Ishikawa (cell line): Measurements from ENCODE around the gene MBNL1.

Source experiments
- CEBPB ChIP-seq: IDR thresholded peaks from 2 replicates; pipeline ENCODE4 v1.6.1; 2012
- CREB1 ChIP-seq: IDR thresholded peaks from 2 replicates; pipeline ENCODE4 v1.6.1; 2012; ENCODE audit warnings: low read depth
- EGR1 ChIP-seq: IDR thresholded peaks from 2 replicates; pipeline ENCODE4 v1.6.1; 2012
- EP300 ChIP-seq: IDR thresholded peaks from 2 replicates; pipeline ENCODE4 v1.6.1; 2012; ENCODE audit warnings: borderline replicate concordance
- FOXM1 ChIP-seq: IDR thresholded peaks from 2 replicates; pipeline ENCODE4 v1.6.1; 2012; ENCODE audit warnings: low read depth, borderline replicate concordance
- NFIC ChIP-seq: IDR thresholded peaks from 2 replicates; pipeline ENCODE4 v1.6.1; 2012
- RAD21 ChIP-seq: IDR thresholded peaks from 2 replicates; pipeline ENCODE4 v1.6.1; 2012; ENCODE audit warnings: low read depth
- TAF1 ChIP-seq: IDR thresholded peaks from 2 replicates; pipeline ENCODE4 v1.6.1; 2012; ENCODE audit warnings: low read depth, mild to moderate bottlenecking
- TCF12 ChIP-seq: IDR thresholded peaks from 2 replicates; pipeline ENCODE4 v1.6.1; 2012; ENCODE audit warnings: low read depth
- TEAD4 ChIP-seq: IDR thresholded peaks from 2 replicates; pipeline ENCODE4 v1.6.1; 2012
- YY1 ChIP-seq: IDR thresholded peaks from 2 replicates; pipeline ENCODE4 v1.6.1; 2012; ENCODE audit warnings: low read depth
- ZBTB7A ChIP-seq: IDR thresholded peaks from 2 replicates; pipeline ENCODE4 v1.6.1; 2012; ENCODE audit warnings: low read depth
- TF ChIP-seq, protein P1 (sequence below): IDR thresholded peaks from 2 replicates; pipeline ENCODE4 v1.6.1; 2012
- TF ChIP-seq, protein P2 (sequence below): IDR thresholded peaks from 2 replicates; pipeline ENCODE4 v1.6.1; 2012
- TF ChIP-seq, protein P3 (sequence below): IDR thresholded peaks from 2 replicates; pipeline ENCODE4 v1.6.1; 2012; ENCODE audit warnings: low read depth, mild to moderate bottlenecking

The MBNL1 gene

DNA sequence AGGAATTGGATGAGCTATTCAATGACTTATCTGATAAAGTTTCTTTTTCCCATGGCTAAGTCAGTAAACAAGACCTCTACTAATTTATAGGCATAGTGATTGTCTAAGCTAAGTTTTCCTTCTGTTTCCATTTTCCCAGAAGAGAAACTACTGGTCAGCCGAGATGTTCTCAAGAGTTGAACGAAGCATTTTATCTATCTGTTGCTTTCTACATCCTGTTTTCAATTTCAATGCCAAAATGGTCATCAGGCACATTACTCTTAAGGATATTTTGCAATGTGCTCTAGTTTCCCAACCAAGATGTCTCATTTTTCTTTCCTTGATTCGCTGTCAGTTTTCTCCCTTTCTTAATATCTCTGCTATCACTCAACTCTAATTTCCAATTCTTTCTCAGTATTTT, 228.7 kb downstream of the MBNL1 start:
- TF ChIP-seq, protein P1, sequence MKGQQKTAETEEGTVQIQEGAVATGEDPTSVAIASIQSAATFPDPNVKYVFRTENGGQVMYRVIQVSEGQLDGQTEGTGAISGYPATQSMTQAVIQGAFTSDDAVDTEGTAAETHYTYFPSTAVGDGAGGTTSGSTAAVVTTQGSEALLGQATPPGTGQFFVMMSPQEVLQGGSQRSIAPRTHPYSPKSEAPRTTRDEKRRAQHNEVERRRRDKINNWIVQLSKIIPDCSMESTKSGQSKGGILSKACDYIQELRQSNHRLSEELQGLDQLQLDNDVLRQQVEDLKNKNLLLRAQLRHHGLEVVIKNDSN: no peak
- no peak for TF ChIP-seq YY1
- no peak for TF ChIP-seq EGR1
- no peak for TF ChIP-seq TEAD4
- TF ChIP-seq, protein P2, sequence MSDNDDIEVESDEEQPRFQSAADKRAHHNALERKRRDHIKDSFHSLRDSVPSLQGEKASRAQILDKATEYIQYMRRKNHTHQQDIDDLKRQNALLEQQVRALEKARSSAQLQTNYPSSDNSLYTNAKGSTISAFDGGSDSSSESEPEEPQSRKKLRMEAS: no peak
- no peak for TF ChIP-seq EP300
- TF ChIP-seq CEBPB: no peak
- no peak for TF ChIP-seq ZBTB7A
- no peak for TF ChIP-seq FOXM1
- no peak for TF ChIP-seq TAF1
- no peak for TF ChIP-seq TCF12

DNA sequence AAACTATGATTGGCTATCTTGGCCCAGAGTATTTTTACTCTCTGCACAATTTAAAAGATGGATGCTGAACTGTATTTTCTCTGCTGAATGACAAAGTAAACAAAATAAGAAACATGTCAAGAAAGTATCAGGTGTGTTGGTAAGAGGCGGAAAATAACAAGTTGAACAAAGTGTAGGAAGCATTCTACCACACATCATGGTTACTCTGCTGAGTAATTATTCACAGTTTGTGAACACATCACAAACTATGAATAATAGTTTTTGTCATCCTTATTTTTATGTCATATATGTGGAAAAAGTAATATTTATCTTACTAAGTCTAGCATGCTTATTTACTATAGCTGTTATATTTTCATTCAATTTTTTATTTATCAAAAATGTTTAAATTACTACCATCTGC, 229.2 kb downstream of the MBNL1 start:
- TF ChIP-seq CREB1: no peak
- no peak for TF ChIP-seq TEAD4
- TF ChIP-seq, protein P3, sequence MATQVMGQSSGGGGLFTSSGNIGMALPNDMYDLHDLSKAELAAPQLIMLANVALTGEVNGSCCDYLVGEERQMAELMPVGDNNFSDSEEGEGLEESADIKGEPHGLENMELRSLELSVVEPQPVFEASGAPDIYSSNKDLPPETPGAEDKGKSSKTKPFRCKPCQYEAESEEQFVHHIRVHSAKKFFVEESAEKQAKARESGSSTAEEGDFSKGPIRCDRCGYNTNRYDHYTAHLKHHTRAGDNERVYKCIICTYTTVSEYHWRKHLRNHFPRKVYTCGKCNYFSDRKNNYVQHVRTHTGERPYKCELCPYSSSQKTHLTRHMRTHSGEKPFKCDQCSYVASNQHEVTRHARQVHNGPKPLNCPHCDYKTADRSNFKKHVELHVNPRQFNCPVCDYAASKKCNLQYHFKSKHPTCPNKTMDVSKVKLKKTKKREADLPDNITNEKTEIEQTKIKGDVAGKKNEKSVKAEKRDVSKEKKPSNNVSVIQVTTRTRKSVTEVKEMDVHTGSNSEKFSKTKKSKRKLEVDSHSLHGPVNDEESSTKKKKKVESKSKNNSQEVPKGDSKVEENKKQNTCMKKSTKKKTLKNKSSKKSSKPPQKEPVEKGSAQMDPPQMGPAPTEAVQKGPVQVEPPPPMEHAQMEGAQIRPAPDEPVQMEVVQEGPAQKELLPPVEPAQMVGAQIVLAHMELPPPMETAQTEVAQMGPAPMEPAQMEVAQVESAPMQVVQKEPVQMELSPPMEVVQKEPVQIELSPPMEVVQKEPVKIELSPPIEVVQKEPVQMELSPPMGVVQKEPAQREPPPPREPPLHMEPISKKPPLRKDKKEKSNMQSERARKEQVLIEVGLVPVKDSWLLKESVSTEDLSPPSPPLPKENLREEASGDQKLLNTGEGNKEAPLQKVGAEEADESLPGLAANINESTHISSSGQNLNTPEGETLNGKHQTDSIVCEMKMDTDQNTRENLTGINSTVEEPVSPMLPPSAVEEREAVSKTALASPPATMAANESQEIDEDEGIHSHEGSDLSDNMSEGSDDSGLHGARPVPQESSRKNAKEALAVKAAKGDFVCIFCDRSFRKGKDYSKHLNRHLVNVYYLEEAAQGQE: no peak
- no peak for TF ChIP-seq FOXM1
- no peak for TF ChIP-seq NFIC
- no peak for TF ChIP-seq EP300
- TF ChIP-seq TCF12: no peak

DNA sequence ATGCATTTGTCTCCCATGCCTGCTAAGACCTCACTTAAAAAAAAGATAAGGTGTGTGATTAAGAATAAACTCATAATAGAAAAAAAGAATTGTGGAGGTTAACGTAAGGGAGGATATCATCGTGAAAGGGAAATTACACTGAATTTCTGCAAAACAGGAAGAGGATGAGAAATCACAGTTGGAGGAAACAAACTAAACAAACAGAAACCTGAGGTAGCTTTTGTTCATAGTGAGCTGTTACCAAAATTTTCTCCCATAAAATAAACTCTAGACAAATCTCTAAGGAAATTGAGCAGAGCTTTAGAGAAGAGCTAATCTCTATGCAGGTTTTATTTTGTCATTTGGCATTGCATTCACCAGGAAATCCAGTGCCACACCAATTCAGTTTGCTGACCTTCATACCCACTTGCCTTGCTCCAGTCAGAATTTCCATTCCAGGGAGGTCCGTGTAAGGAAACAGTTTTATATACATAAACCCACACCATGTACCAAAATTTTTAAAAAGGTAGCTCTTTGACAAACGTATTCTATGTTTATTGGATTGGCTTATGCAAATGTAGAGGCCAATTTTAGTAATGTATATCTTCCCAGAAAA, 231.2 kb downstream of the MBNL1 start:
- TF ChIP-seq YY1 (no peak), RAD21 (no peak), NFIC (no peak), ZBTB7A (no peak)

DNA sequence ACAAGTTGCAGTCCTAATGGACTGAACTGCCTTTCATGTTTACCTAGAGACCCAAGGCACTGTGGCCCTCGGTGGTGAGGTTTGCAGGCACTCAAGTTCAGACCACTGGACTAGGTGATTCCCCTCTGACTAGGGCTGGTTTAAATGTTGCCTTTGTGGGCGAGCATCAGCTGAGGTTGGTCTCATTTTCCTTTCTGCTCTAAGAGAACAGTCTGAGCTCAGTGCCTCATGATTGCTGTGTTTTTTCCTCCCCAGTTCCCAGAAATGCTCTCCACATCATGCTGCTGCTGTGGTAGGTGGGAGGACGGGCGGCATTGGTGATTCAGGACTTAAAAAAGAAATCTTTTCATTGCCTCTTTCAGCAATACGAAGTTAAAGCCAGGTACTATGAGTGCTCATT, 237.2 kb downstream of the MBNL1 start:
- TF ChIP-seq CREB1 (no peak), FOXM1 (no peak), TCF12 (no peak), NFIC (no peak), ZBTB7A (no peak), TEAD4 (no peak), EGR1 (no peak), CEBPB (no peak), YY1 (no peak), RAD21 (no peak)
- TF ChIP-seq, protein P1: no peak
- TF ChIP-seq, protein P2: no peak

DNA sequence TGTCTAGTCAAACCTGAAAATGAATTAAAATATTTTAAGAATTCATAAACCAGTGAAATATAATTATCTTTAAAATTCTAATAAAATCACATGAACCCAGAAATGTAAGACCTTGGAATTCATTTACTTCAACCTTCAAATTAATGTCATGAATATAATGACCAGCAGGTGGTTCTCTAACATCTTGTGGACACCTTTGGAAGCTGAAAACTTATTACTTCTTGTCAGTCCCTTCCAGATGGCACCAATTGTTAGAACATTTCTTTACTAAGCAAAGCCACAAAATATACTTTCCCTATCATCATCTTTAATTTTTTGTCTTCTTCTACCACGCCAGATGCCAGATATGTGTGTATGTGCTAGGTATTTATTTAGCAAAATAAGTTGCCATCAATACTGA, 240.0 kb downstream of the MBNL1 start:
- no peak for TF ChIP-seq TCF12
- TF ChIP-seq RAD21: peak; percentile 18; the same call in 1 of the 2 replicates

DNA sequence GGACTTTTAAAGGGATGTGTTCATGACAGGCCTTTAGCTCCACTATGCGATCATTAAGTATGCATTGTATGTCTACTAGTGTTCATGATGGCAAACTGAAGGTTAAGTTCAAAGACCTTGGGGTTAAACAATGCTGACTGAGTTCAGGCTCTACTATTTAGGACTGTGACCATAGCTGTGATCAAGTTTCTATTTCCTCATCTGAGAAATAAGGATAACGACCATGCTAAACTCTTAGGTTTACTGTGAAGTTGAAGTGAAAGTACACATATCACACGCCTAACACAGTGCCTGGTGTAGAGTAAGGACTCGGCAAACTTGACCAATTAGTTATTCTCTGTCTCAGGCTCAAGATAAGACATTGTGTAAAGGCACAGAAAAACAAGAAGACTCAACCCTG, 243.2 kb downstream of the MBNL1 start:
- TF ChIP-seq NFIC (no peak), TCF12 (no peak), ZBTB7A (no peak), TAF1 (no peak), FOXM1 (no peak)
- TF ChIP-seq, protein P2: no peak

DNA sequence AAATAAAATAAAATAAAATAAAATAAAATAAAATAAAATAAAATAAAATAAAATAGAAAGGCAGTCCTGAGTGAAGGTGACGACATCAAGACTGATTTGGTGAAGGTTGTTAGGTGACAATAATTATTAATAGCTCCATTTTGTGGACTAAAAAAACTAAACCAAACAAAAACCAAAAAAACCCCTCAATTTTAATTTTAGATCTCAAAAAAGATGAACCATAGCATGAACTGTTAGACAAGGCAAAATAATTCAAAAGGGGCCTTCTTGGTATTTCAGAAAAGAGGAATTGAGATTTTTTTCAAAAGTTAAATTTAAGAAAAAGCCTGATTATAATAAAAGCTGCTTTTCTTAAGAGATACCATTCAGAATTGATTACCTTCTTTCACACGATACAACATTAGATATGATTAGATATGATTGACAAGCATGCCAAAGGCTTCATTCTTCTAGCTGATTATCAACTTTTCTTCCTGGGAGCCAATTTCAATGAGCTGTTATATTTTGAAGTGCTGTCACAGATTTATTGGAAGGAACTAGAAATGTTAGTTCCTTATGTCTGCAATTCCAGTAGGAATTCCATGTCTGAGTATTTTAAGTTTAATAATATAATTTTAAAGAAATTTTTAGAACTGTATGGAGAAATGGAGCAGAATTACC, 244.7 kb downstream of the MBNL1 start:
- no peak for TF ChIP-seq ZBTB7A
- no peak for TF ChIP-seq TAF1
- TF ChIP-seq YY1: no peak
- TF ChIP-seq, protein P3: no peak
- no peak for TF ChIP-seq CREB1
- TF ChIP-seq, protein P2: no peak
- no peak for TF ChIP-seq TEAD4
- TF ChIP-seq RAD21: no peak
- TF ChIP-seq TCF12: no peak
- no peak for TF ChIP-seq EGR1
- TF ChIP-seq EP300: no peak
- TF ChIP-seq CEBPB: no peak
- no peak for TF ChIP-seq FOXM1
